HL-60 (cell line): ENCODE results near the gene DDX25.
A peak's percentile ranks its signal among the peaks of the same experiment; 100 is the strongest.

ENCODE experiments used
- CTCF ChIP-seq: IDR thresholded peaks from one replicate; pipeline ENCODE4 v1.5.1; 2011; ENCODE audit warnings: low read length, control low read depth, inconsistent platforms; ENCODE audit not compliant: insufficient read depth
- POLR2AphosphoS5 ChIP-seq: IDR thresholded peaks from 2 replicates; pipeline ENCODE4 v1.6.1; 2012; ENCODE audit warnings: low read depth
- REST ChIP-seq: IDR thresholded peaks from 2 replicates; pipeline ENCODE4 v1.6.1; 2012; ENCODE audit warnings: low read depth; ENCODE audit not compliant: insufficient replicate concordance
- SPI1 ChIP-seq: IDR thresholded peaks from 2 replicates; pipeline ENCODE4 v1.6.1; 2012; ENCODE audit warnings: low read depth, mild to moderate bottlenecking, borderline replicate concordance

- TF ChIP-seq POLR2AphosphoS5 (no peak), CTCF (peak; percentile 62), REST (no peak), SPI1 (no peak)
These were observed 29.7 kb upstream of the DDX25 start for GRCh38 chr11:125874556-125875124.
